ENCODE data around the gene BRME1.
A peak's percentile ranks its signal among the peaks of the same experiment; 100 is the strongest.

The BRME1 gene

DNA sequence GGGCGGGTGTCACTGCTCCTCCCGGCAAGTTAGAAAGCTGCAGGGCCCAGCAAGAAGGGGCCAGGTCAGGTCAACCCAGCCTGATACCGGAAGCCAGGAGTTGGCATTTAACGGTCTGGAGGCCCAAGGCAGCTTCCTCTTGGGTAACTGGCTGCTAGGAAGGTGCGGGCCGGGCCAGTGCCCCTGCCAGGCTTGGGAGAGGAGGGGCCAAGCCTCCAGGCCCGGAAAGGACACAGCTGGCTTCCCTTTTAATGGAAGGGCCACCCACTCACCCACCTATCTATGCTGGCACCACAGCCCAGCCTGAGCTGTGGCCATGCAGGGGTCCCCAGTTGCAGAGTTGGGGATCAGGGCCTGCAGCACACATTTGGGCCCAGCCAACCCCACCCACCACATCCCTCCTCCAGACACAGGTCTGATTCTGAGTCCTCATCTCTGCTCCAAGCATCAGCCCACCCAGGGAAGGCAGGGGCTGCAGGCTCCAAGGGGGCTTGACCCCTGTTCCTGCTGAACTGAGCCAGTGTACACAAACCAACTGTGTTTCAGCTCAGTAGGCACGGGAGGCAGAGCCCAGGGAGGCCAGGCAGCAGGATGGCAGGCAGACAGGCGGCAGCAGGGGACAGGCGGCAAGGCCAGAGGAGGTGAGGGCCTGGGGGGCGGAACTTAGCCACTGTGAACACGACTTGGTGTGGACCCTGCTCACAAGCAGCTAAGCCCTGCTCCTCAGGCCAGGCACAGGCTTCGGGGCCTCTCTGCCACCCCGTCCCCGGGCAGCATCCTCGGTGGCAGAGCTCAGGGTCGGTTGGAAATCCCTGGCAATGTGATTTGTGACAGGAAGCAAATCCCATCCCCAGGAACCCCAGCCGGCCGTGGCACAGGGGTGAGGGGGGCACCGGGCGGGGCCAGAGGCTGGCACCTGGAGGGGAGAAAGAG is 69.9 kb downstream of the BRME1 start:
- no peaks in the 10 kb centered on the region for H3K79me2 ChIP-seq (ENCODE audit: insufficient read depth, low read length)
- H3K27ac ChIP-seq (ENCODE audit: low read depth, low read length), result peak overlapping the region; percentile 25; the same call in 1 of the 2 replicates
- no peaks in the 10 kb centered on the region for H3F3A ChIP-seq (ENCODE audit: insufficient read depth)
- H3K27me3 ChIP-seq (ENCODE audit: low read length), result no peaks in the 10 kb centered on the region
- H3K36me3 ChIP-seq (ENCODE audit: low read length), result no peaks in the 10 kb centered on the region
- no peak overlapping the region for H3K4me3 ChIP-seq (ENCODE audit: insufficient read depth, low read length, poor library complexity, severe bottlenecking)
- no peaks in the 10 kb centered on the region for H4K20me1 ChIP-seq (ENCODE audit: low read depth, low read length)
- H2AFZ ChIP-seq (ENCODE audit: low read depth, low read length, severe bottlenecking), result no peak overlapping the region
- H3K4me2 ChIP-seq (ENCODE audit: low read depth, low read length, poor library complexity, severe bottlenecking), result no peak overlapping the region
- no peak for TF ChIP-seq CTCF (IDR thresholded peaks at IDR 0.05; ENCODE audit: insufficient read depth, low read length, poor library complexity, severe bottlenecking)
- H3K9ac ChIP-seq (ENCODE audit: low read length), result 0 out of 2 replicates have a peak overlapping the region, but pooled peaks have one; percentile 4
- H3K9me3 ChIP-seq (ENCODE audit: insufficient read depth, low read length), result no peaks in the 10 kb centered on the region
- no peaks in the 10 kb centered on the region for H3K9me2 ChIP-seq (replicated peaks; ENCODE audit: insufficient read depth, low read length)

DNA sequence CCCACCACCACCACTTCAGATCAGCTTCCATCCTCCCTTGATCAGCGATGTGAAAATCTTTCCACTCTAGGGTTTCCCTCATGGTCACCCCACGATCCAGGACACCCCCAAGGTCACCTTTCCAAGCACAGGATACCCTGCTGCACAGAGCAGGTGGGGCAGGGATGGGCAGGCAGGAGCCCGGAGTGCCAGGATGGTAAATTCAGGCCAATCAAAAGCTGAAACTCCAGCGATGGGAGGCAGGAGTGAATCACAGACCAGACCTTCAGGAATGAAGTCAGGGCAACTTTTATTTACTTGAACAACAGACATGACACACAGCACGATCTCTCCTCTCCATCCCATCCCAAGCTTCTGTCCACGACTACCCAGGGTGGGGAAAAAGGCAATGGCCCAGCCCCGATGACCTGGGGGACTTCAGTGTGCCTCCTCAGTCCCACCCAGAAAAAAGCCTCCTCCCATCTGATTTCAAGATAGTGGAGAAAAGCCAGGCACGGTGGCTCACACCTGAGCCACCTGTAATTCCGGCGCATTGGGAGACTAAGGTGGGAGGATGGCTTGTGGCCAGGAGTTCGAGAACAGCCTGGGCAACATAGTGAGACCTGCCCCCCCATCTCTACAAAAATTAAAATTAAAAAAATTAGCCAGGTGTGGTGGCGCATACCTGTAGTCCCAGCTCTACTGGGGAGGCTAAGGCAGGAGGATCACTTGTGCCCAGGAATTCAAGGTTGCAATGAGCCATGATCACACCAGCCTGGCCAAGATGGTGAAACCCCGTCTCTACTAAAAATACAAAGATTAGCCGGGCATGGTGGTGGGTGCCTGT is 71.5 kb downstream of the BRME1 start:
- Histone ChIP-seq H3K4me2 (ENCODE audit: low read depth, low read length, poor library complexity, severe bottlenecking) (peak overlapping the region; percentile 70), H3F3A (ENCODE audit: insufficient read depth) (no peaks in the 10 kb centered on the region), H2AFZ (ENCODE audit: low read depth, low read length, severe bottlenecking) (peak overlapping the region; percentile 81), H3K9me3 (ENCODE audit: insufficient read depth, low read length) (no peaks in the 10 kb centered on the region), H3K79me2 (ENCODE audit: insufficient read depth, low read length) (no peaks in the 10 kb centered on the region), H3K27me3 (ENCODE audit: low read length) (no peaks in the 10 kb centered on the region), H3K9ac (ENCODE audit: low read length) (peak overlapping the region; percentile 59), H3K4me3 (ENCODE audit: insufficient read depth, low read length, poor library complexity, severe bottlenecking) (peak overlapping the region; percentile 55), H3K36me3 (ENCODE audit: low read length) (no peaks in the 10 kb centered on the region), H3K27ac (ENCODE audit: low read depth, low read length) (no peak overlapping the region), H4K20me1 (ENCODE audit: low read depth, low read length) (no peaks in the 10 kb centered on the region), H3K9me2 (replicated peaks; ENCODE audit: insufficient read depth, low read length) (no peaks in the 10 kb centered on the region)
- TF ChIP-seq EZH2phosphoT487 (conservative IDR thresholded peaks at IDR 0.05; ENCODE audit: low read length) (no peak), CTCF (IDR thresholded peaks at IDR 0.05; ENCODE audit: insufficient read depth, low read length, poor library complexity, severe bottlenecking) (no peak)

DNA sequence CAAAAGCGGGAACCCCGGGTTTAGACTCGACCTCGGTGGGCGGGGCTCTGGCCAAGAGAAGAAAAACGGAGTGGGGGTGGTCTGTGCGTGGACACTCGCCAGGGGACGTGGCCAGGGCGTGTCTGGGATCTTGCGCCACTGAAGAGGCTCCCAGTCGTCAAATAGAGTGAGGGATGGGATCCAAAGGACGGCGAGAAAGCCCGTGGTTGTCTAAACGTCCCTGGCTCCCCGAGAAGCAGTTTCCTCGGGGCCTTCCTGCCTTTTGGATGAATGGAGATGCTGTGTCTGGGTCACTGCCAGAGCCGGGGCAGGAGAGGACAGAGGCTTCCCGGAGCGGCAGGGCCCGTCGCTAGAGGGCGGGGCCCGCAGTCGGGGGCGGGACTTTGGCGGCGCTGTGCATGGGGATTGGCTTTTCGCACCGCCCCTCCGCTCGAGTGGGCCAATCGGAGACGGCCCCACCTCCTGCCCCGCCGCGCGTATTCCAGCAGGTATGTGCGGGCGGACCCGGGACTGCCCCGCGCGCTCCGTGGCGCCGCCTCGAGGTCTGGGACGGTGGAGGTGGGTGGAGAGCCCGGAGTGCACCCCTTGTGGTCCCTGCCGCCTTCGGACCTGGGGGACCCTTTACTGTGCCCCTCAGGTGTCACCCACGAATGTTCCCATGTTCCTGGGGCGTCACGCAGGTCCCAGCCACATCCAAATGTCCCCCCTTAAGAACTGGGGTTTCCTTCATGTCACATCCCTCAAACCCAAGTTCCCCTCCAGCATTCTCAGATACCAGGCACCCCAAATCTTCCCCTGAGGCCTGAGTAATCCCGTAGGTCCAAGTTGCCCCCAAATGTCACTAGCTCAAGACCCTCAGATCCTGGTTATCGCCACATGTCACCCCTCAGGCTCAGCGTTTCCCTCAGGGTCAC is 72.3 kb downstream of the BRME1 start:
- Histone ChIP-seq H3K9ac (ENCODE audit: low read length) (peak overlapping the region; percentile 59), H3K4me3 (ENCODE audit: insufficient read depth, low read length, poor library complexity, severe bottlenecking) (peak overlapping the region; percentile 55), H3K27me3 (ENCODE audit: low read length) (no peaks in the 10 kb centered on the region), H3K27ac (ENCODE audit: low read depth, low read length) (no peak overlapping the region), H3K9me3 (ENCODE audit: insufficient read depth, low read length) (no peaks in the 10 kb centered on the region), H3K9me2 (replicated peaks; ENCODE audit: insufficient read depth, low read length) (no peaks in the 10 kb centered on the region), H2AFZ (ENCODE audit: low read depth, low read length, severe bottlenecking) (peak overlapping the region; percentile 81), H3K79me2 (ENCODE audit: insufficient read depth, low read length) (no peaks in the 10 kb centered on the region), H4K20me1 (ENCODE audit: low read depth, low read length) (no peaks in the 10 kb centered on the region), H3K4me2 (ENCODE audit: low read depth, low read length, poor library complexity, severe bottlenecking) (peak overlapping the region; percentile 70), H3F3A (ENCODE audit: insufficient read depth) (no peaks in the 10 kb centered on the region), H3K36me3 (ENCODE audit: low read length) (no peaks in the 10 kb centered on the region)
- peak; percentile 38 for TF ChIP-seq CTCF (IDR thresholded peaks at IDR 0.05; ENCODE audit: insufficient read depth, low read length, poor library complexity, severe bottlenecking)
- no peak for TF ChIP-seq EZH2phosphoT487 (conservative IDR thresholded peaks at IDR 0.05; ENCODE audit: low read length)
